ENCODE results near the gene FANCD2.

GRCh38 chr3:10115326-10116137 lies 89.3 kb downstream of the FANCD2 start, which contains the start of gene BRK1:
- TF ChIP-seq, protein P1, sequence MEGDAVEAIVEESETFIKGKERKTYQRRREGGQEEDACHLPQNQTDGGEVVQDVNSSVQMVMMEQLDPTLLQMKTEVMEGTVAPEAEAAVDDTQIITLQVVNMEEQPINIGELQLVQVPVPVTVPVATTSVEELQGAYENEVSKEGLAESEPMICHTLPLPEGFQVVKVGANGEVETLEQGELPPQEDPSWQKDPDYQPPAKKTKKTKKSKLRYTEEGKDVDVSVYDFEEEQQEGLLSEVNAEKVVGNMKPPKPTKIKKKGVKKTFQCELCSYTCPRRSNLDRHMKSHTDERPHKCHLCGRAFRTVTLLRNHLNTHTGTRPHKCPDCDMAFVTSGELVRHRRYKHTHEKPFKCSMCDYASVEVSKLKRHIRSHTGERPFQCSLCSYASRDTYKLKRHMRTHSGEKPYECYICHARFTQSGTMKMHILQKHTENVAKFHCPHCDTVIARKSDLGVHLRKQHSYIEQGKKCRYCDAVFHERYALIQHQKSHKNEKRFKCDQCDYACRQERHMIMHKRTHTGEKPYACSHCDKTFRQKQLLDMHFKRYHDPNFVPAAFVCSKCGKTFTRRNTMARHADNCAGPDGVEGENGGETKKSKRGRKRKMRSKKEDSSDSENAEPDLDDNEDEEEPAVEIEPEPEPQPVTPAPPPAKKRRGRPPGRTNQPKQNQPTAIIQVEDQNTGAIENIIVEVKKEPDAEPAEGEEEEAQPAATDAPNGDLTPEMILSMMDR (conservative IDR thresholded peaks at IDR 0.05; ENCODE audit: low read length): no peak
- no peak for TF ChIP-seq EZH2phosphoT487 (IDR thresholded peaks at IDR 0.05; ENCODE audit: borderline replicate concordance)
